Panc1 (cell line): Measurements from ENCODE around the gene BTBD19. TPM values are rescaled to one million over a fixed set of nuclear protein-coding genes. Genes with fewer than 3 reads are reported as not detected.

Source experiments
- ATAC-seq: fragments of 200-7000 bp; cut with Tn5 transposase; 2 replicates; pipeline ENCODE4 v1.9.1; 2020; ENCODE audit warnings: mild to moderate bottlenecking, moderate library complexity
- BruUV-seq: library from RNA; stranded (reverse); fragments of 400-500 nt; replicated peaks from 2 replicates; lab custom pipeline; 2021; lab: Mats Ljungman, UMichigan
- CTCF ChIA-PET: fragments of 300-600 bp; sonication (Branson Sonifier 250); formaldehyde crosslinking; loops from one replicate; lab custom pipeline; 2022; ENCODE audit warnings: antibody characterized with exemption; lab: Charles Lee
- POLR2A ChIA-PET: fragments of 300-600 bp; sonication (Branson Sonifier 250); formaldehyde crosslinking; loops from one replicate; lab custom pipeline; 2022; ENCODE audit warnings: antibody characterized with exemption; lab: Charles Lee
- DNase-seq: peaks from one replicate; pipeline ENCODE4 v3.0.0-alpha.2; 2010; ENCODE audit warnings: low read depth, low spot score
- H3K27ac ChIP-seq: 2 replicates; pipeline ENCODE4 v1.5.1; 2011; ENCODE audit warnings: mild to moderate bottlenecking, low read length, inconsistent platforms
- H3K27me3 ChIP-seq: fragments of 200-500 bp; sonication (Bioruptor generic); 2 replicates; pipeline ENCODE4 v1.6.0; 2014; ENCODE audit warnings: low read length, inconsistent platforms; ENCODE audit not compliant: control insufficient read depth, insufficient read depth
- H3K36me3 ChIP-seq: fragments of 200-500 bp; sonication (Bioruptor generic); 2 replicates; pipeline ENCODE4 v1.5.1; 2014; ENCODE audit warnings: inconsistent platforms, mild to moderate bottlenecking, low read length, moderate library complexity; ENCODE audit not compliant: control insufficient read depth, insufficient read depth
- H3K4me1 ChIP-seq: 2 replicates; pipeline ENCODE4 v1.5.1; 2011; ENCODE audit warnings: inconsistent platforms, mild to moderate bottlenecking, low read length, moderate library complexity; ENCODE audit not compliant: control insufficient read depth, insufficient read depth
- H3K4me3 ChIP-seq, 2 experiments: 2 replicates each; pipeline ENCODE4 v1.5.1; 2011 to 2012; ENCODE audit warnings: low read depth in 2 of 2, low read length in 2 of 2, mild to moderate bottlenecking in 2 of 2, inconsistent platforms in 1 of 2, moderate library complexity in 1 of 2
- H3K9me3 ChIP-seq: fragments of 200-500 bp; sonication (Bioruptor generic); 2 replicates; pipeline ENCODE4 v1.5.1; 2014; ENCODE audit warnings: low read depth, mild to moderate bottlenecking, inconsistent platforms, low read length, moderate library complexity; ENCODE audit not compliant: control insufficient read depth, insufficient read depth
- POLR2AphosphoS5 ChIP-seq: IDR thresholded peaks from 2 replicates; pipeline ENCODE4 v1.6.1; 2012; ENCODE audit warnings: mild to moderate bottlenecking, low read depth, low read length, moderate library complexity
- REST ChIP-seq, 2 experiments: IDR thresholded peaks; 2 replicates each; pipeline ENCODE4 v1.6.1; 2011 to 2012; ENCODE audit warnings: low read depth in 2 of 2, control low read depth in 1 of 2, low read length in 1 of 2, mild to moderate bottlenecking in 1 of 2, moderate library complexity in 1 of 2; ENCODE audit not compliant: insufficient read depth in 1 of 2
- SIN3A ChIP-seq: IDR thresholded peaks from 2 replicates; pipeline ENCODE4 v1.6.1; 2012; ENCODE audit warnings: low read depth, mild to moderate bottlenecking, low read length, moderate library complexity, borderline replicate concordance; ENCODE audit not compliant: insufficient read depth
- TCF7L2 ChIP-seq: IDR thresholded peaks from 2 replicates; pipeline ENCODE4 v1.6.1; 2011; ENCODE audit warnings: mild to moderate bottlenecking, low read depth, low read length, inconsistent platforms
- in situ Hi-C: cut with HindIII; loops from 2 replicates; pipeline ENCODE4 v1.10.0; 2016; ENCODE audit warnings: low sequenced_read_pairs, low pct_unique_long_range_greater_than_20kb
- intact Hi-C: fragments of 100-400 bp; cut with micrococcal nuclease; formaldehyde crosslinking; loops from one replicate; pipeline ENCODE4 v1.10.0; 2022; ENCODE audit not compliant: unreplicated experiment
- total RNA-seq: library from RNA; stranded (reverse); gene quantifications from one replicate; pipeline ENCODE4 v1.2.1, GENCODE V29; 2021; ENCODE audit not compliant: unreplicated experiment
- TF ChIP-seq, protein P1 (sequence below): fragments of 450-650 bp; IDR thresholded peaks from 2 replicates; pipeline ENCODE4 v1.5.1; 2017; ENCODE audit warnings: mild to moderate bottlenecking

BTBD19 gene
- total RNA-seq, 1 experiment from 2014 or later = 2.6 TPM

GRCh38 chr1:44817307-44817706 is 9.0 kb downstream of the BTBD19 start:
- in situ Hi-C loops = no loop called here
- H3K27ac ChIP-seq = no peak overlapping the region
- POLR2A ChIA-PET = interaction anchor here (0.6 to 1.4 kb wide), 3 partner anchors 12 to 96 kb away, joined by 3 to 5 read pairs (median 3); no protein-coding TSS in a partner anchor
- DNase-seq (no peak), ATAC-seq (no peak)
- TF ChIP-seq POLR2AphosphoS5 (no peak), SIN3A (no peak), TCF7L2 (no peak), REST (IDR thresholded peaks at IDR 0.05; ENCODE audit: insufficient read depth in 1 of 2, low read depth in 2 of 2, low read length in 1 of 2) (no peak)
- TF ChIP-seq, protein P1, sequence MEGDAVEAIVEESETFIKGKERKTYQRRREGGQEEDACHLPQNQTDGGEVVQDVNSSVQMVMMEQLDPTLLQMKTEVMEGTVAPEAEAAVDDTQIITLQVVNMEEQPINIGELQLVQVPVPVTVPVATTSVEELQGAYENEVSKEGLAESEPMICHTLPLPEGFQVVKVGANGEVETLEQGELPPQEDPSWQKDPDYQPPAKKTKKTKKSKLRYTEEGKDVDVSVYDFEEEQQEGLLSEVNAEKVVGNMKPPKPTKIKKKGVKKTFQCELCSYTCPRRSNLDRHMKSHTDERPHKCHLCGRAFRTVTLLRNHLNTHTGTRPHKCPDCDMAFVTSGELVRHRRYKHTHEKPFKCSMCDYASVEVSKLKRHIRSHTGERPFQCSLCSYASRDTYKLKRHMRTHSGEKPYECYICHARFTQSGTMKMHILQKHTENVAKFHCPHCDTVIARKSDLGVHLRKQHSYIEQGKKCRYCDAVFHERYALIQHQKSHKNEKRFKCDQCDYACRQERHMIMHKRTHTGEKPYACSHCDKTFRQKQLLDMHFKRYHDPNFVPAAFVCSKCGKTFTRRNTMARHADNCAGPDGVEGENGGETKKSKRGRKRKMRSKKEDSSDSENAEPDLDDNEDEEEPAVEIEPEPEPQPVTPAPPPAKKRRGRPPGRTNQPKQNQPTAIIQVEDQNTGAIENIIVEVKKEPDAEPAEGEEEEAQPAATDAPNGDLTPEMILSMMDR = no peak
- no peaks in the 10 kb centered on the region for H3K9me3 ChIP-seq
- H3K4me1 ChIP-seq = peaks cover 14% of the 10 kb centered on the region; the same call in 1 of the 2 replicates
- CTCF ChIA-PET = no interaction called here
- no peaks in the 10 kb centered on the region for H3K36me3 ChIP-seq
- H3K4me3 ChIP-seq = no peak overlapping the region
- intact Hi-C loops = loop anchor here (10.0 kb wide), 1 partner anchor 83 kb away; the partner anchor contains the start of genes KIF2C and RNU5D-1
- BruUV-seq = no TSS peak
- no peaks in the 10 kb centered on the region for H3K27me3 ChIP-seq

DNA sequence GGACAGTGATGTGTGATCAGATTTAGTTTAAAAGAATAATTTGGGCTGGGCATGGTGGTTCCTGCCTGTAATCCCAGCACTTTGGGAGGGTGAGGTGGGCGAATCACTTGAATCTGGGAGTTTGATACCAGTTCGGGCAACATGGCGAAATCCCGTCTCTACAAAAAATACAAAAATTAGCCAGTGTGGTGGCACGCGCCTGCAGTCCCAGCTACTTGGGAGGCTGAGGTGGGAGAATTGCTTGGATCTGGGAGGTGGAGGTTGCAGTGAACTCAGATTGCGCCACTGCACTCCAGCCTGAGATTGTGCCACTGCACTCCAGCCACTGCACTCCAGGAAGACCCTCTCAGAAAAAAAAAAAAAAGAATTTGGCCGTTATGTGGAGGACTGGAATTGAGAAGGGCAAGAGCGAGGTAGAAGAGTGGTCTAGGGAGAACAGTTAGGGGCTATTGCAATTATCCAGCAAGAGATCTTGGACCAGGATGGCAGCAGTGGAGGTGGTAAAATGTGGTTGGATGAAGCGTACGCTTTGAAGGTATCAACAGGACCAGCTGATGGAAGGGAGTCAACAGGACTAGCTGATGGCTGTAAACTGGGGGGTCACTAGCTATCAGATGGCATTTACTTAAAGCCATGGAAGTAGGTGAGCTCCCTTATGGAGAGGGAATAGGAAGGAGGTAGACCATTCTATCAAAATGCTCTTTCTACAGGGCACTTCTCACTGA is 9.6 kb downstream of the BTBD19 start:
- Histone ChIP-seq H3K27ac (no peak overlapping the region), H3K36me3 (no peaks in the 10 kb centered on the region), H3K4me3 (no peak overlapping the region), H3K9me3 (no peaks in the 10 kb centered on the region), H3K27me3 (no peaks in the 10 kb centered on the region), H3K4me1 (peaks cover 14% of the 10 kb centered on the region; the same call in 1 of the 2 replicates)
- POLR2A ChIA-PET = interaction anchor here (0.5 to 1.4 kb wide), 6 partner anchors 13 to 298 kb away, joined by 3 to 17 read pairs (median 4); no protein-coding TSS in a partner anchor
- no TSS peak for BruUV-seq
- TF ChIP-seq POLR2AphosphoS5 (no peak), REST (IDR thresholded peaks at IDR 0.05; ENCODE audit: insufficient read depth in 1 of 2, low read depth in 2 of 2, low read length in 1 of 2) (no peak), SIN3A (no peak), TCF7L2 (no peak)
- TF ChIP-seq, protein P1 = no peak
- in situ Hi-C loops = no loop called here
- ATAC-seq (no peak), DNase-seq (no peak)
- CTCF ChIA-PET = no interaction called here
- intact Hi-C loops = loop anchor here (2.0 to 10.0 kb wide), 2 partner anchors 25 to 83 kb away; partner anchors contain the start of genes KIF2C and RNU5D-1
